SK-N-SH treated with all-trans-retinoic acid at 6 μM for 48 hours (cell line): Measurements from ENCODE around the gene ZNF584.

ENCODE experiments used
- ATAC-seq: fragments of 200-7000 bp; cut with Tn5 transposase; 3 replicates; pipeline ENCODE4 v1.9.1; 2020; ENCODE audit warnings: mild to moderate bottlenecking, moderate library complexity
- ARNTL ChIP-seq: fragments of 450-650 bp; formaldehyde crosslinking; IDR thresholded peaks from 2 replicates; pipeline ENCODE4 v1.5.0; 2020; ENCODE audit warnings: low read depth, mild to moderate bottlenecking, moderate library complexity, borderline replicate concordance
- BACH2 ChIP-seq: fragments of 250-450 bp; sonication (Bioruptor Pico); IDR thresholded peaks from 2 replicates; pipeline ENCODE4 v1.9.0; 2021; ENCODE audit warnings: mild to moderate bottlenecking, borderline replicate concordance
- CSDC2 ChIP-seq: fragments of 250-450 bp; sonication (Bioruptor Pico); IDR thresholded peaks from 2 replicates; pipeline ENCODE4 v1.5.0; 2020; ENCODE audit warnings: mild to moderate bottlenecking, moderate library complexity
- CSRNP3 ChIP-seq: fragments of 250-450 bp; sonication (Bioruptor Pico); IDR thresholded peaks from 2 replicates; pipeline ENCODE4 v1.5.1; 2021; ENCODE audit warnings: mild to moderate bottlenecking, moderate library complexity
- ESRRG ChIP-seq: fragments of 250-450 bp; sonication (Bioruptor Pico); IDR thresholded peaks from 2 replicates; pipeline ENCODE4 v1.6.1; 2021; ENCODE audit warnings: mild to moderate bottlenecking
- GLIS3 ChIP-seq: fragments of 250-450 bp; sonication (Bioruptor Pico); IDR thresholded peaks from 2 replicates; pipeline ENCODE4 v1.5.0; 2020; ENCODE audit warnings: mild to moderate bottlenecking, moderate library complexity
- ISL1 ChIP-seq: fragments of 250-450 bp; sonication (Bioruptor Pico); IDR thresholded peaks from 2 replicates; pipeline ENCODE4 v2.1.2; 2022; ENCODE audit warnings: mild to moderate bottlenecking, moderate library complexity
- OSR1 ChIP-seq: fragments of 250-450 bp; sonication (Bioruptor Pico); IDR thresholded peaks from 2 replicates; pipeline ENCODE4 v1.8.0; 2022; ENCODE audit warnings: moderate library complexity, mild to moderate bottlenecking, inconsistent platforms
- PATZ1 ChIP-seq: fragments of 250-450 bp; sonication (Bioruptor Pico); IDR thresholded peaks from 2 replicates; pipeline ENCODE4 v1.8.0; 2020; ENCODE audit warnings: mild to moderate bottlenecking, moderate library complexity, borderline replicate concordance
- POU6F1 ChIP-seq: fragments of 250-450 bp; sonication (Bioruptor Pico); IDR thresholded peaks from 2 replicates; pipeline ENCODE4 v1.8.0; 2021; ENCODE audit warnings: low read depth, mild to moderate bottlenecking, moderate library complexity, borderline replicate concordance
- RARB ChIP-seq: fragments of 250-450 bp; sonication (Bioruptor Pico); IDR thresholded peaks from 2 replicates; pipeline ENCODE4 v1.8.0; 2021; ENCODE audit warnings: mild to moderate bottlenecking, moderate library complexity
- TCF4 ChIP-seq: fragments of 250-450 bp; sonication (Bioruptor Pico); IDR thresholded peaks from 2 replicates; pipeline ENCODE4 v1.8.0; 2021; ENCODE audit warnings: mild to moderate bottlenecking, moderate library complexity, borderline replicate concordance
- TOX ChIP-seq: fragments of 250-450 bp; sonication (Bioruptor Pico); IDR thresholded peaks from 2 replicates; pipeline ENCODE4 v1.8.0; 2021; ENCODE audit warnings: mild to moderate bottlenecking, moderate library complexity, borderline replicate concordance
- ZC3H10 ChIP-seq: fragments of 250-450 bp; sonication (Bioruptor Pico); IDR thresholded peaks from 2 replicates; pipeline ENCODE4 v1.5.1; 2021; ENCODE audit warnings: mild to moderate bottlenecking, moderate library complexity
- ZFP3 ChIP-seq: fragments of 250-450 bp; sonication (Bioruptor Pico); IDR thresholded peaks from 2 replicates; pipeline ENCODE4 v1.5.0; 2020; ENCODE audit warnings: mild to moderate bottlenecking, moderate library complexity
- ZFP30 ChIP-seq: fragments of 450-650 bp; formaldehyde crosslinking; IDR thresholded peaks from 2 replicates; pipeline ENCODE4 v1.5.0; 2022; ENCODE audit warnings: mild to moderate bottlenecking, moderate library complexity
- ZNF565 ChIP-seq: fragments of 450-650 bp; formaldehyde crosslinking; conservative IDR thresholded peaks from 2 replicates; pipeline ENCODE4 v1.5.0; 2020; ENCODE audit warnings: low read depth, mild to moderate bottlenecking, moderate library complexity
- ZNF70 ChIP-seq: fragments of 450-650 bp; formaldehyde crosslinking; IDR thresholded peaks from 2 replicates; pipeline ENCODE4 v1.5.0; 2020; ENCODE audit warnings: mild to moderate bottlenecking, moderate library complexity
- ZNF8 ChIP-seq: fragments of 450-650 bp; formaldehyde crosslinking; IDR thresholded peaks from 2 replicates; pipeline ENCODE4 v1.5.0; 2020; ENCODE audit warnings: mild to moderate bottlenecking, moderate library complexity
- TF ChIP-seq, protein P1 (sequence below): fragments of 250-450 bp; sonication (Bioruptor Pico); IDR thresholded peaks from 2 replicates; pipeline ENCODE4 v1.5.1; 2020; ENCODE audit warnings: low read depth, mild to moderate bottlenecking, moderate library complexity
- TF ChIP-seq, protein P2 (sequence below): fragments of 250-450 bp; sonication (Bioruptor Pico); IDR thresholded peaks from 2 replicates; pipeline ENCODE4 v1.5.0; 2020; ENCODE audit warnings: mild to moderate bottlenecking, moderate library complexity

The ZNF584 gene

GRCh38 chr19:58409010-58409790 is 751 bp downstream of the ZNF584 start:
- TF ChIP-seq ZFP30 (CRISPR knock-in tag) (no peak), CSRNP3 (CRISPR knock-in tag) (no peak), ISL1 (CRISPR knock-in tag) (no peak), ZNF565 (CRISPR knock-in tag) (no peak), TCF4 (no peak), OSR1 (no peak), ZFP3 (CRISPR knock-in tag) (no peak), BACH2 (CRISPR knock-in tag) (no peak)
- TF ChIP-seq, protein P1, sequence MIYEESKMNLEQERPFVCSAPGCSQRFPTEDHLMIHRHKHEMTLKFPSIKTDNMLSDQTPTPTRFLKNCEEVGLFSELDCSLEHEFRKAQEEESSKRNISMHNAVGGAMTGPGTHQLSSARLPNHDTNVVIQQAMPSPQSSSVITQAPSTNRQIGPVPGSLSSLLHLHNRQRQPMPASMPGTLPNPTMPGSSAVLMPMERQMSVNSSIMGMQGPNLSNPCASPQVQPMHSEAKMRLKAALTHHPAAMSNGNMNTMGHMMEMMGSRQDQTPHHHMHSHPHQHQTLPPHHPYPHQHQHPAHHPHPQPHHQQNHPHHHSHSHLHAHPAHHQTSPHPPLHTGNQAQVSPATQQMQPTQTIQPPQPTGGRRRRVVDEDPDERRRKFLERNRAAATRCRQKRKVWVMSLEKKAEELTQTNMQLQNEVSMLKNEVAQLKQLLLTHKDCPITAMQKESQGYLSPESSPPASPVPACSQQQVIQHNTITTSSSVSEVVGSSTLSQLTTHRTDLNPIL: no peak
- TF ChIP-seq, protein P2, sequence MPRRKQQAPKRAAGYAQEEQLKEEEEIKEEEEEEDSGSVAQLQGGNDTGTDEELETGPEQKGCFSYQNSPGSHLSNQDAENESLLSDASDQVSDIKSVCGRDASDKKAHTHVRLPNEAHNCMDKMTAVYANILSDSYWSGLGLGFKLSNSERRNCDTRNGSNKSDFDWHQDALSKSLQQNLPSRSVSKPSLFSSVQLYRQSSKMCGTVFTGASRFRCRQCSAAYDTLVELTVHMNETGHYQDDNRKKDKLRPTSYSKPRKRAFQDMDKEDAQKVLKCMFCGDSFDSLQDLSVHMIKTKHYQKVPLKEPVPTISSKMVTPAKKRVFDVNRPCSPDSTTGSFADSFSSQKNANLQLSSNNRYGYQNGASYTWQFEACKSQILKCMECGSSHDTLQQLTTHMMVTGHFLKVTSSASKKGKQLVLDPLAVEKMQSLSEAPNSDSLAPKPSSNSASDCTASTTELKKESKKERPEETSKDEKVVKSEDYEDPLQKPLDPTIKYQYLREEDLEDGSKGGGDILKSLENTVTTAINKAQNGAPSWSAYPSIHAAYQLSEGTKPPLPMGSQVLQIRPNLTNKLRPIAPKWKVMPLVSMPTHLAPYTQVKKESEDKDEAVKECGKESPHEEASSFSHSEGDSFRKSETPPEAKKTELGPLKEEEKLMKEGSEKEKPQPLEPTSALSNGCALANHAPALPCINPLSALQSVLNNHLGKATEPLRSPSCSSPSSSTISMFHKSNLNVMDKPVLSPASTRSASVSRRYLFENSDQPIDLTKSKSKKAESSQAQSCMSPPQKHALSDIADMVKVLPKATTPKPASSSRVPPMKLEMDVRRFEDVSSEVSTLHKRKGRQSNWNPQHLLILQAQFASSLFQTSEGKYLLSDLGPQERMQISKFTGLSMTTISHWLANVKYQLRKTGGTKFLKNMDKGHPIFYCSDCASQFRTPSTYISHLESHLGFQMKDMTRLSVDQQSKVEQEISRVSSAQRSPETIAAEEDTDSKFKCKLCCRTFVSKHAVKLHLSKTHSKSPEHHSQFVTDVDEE (CRISPR knock-in tag): no peak
- ATAC-seq: peak; percentile 76

DNA sequence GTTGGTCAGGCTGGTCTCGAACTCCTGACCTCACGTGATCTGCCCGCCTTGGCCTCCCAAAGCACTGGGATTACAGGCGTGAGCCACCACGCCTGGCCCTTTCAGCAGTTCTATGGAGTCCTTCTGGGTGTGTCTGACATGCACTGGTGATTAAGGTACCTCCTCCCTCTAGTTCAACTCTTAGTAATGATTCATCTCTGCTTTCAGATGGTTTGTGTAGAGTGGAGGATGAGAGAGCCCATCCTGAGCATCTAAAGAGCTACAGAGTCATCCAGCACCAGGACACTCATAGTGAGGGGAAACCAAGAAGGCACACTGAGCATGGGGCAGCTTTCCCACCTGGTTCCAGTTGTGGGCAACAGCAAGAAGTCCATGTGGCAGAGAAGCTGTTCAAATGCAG is 8.2 kb downstream of the ZNF584 start:
- TF ChIP-seq OSR1: no peak
- no peak for TF ChIP-seq ESRRG
- no peak for TF ChIP-seq GLIS3 (CRISPR knock-in tag)
- no peak for TF ChIP-seq ZNF70 (CRISPR knock-in tag)
- TF ChIP-seq, protein P2 (CRISPR knock-in tag): no peak
- TF ChIP-seq, protein P1: no peak
- no peak for TF ChIP-seq ZNF8 (CRISPR knock-in tag)
- TF ChIP-seq, all 23 proteins: peak for 0
- no peak for ATAC-seq

GRCh38 chr19:58417071-58417470 is 8.6 kb downstream of the ZNF584 start:
- ATAC-seq: no peak
- no peak for TF ChIP-seq BACH2 (CRISPR knock-in tag)
- TF ChIP-seq ZFP30 (CRISPR knock-in tag): no peak
- TF ChIP-seq POU6F1: no peak
- TF ChIP-seq CSDC2: no peak
- TF ChIP-seq, protein P2 (CRISPR knock-in tag): no peak
- no peak for TF ChIP-seq ZFP3 (CRISPR knock-in tag)
- no peak for TF ChIP-seq PATZ1 (CRISPR knock-in tag)
- no peak for TF ChIP-seq ZC3H10
- no peak for TF ChIP-seq RARB (CRISPR knock-in tag)
- TF ChIP-seq ZNF8 (CRISPR knock-in tag): no peak
- TF ChIP-seq ESRRG: no peak
- TF ChIP-seq TOX: no peak
- TF ChIP-seq ARNTL (CRISPR knock-in tag): no peak
